GM12878 (cell line): ENCODE measurements around the gene EEF1AKMT3. TPM values are rescaled to one million over a fixed set of nuclear protein-coding genes. Genes with fewer than 3 reads are reported as not detected.

Experiments
- ATAC-seq: fragments of 200-7000 bp; cut with Tn5 transposase; 3 replicates; pipeline ENCODE4 v1.9.1; 2020; ENCODE audit warnings: mild to moderate bottlenecking, moderate library complexity
- BruUV-seq: library from RNA; stranded (reverse); fragments of 400-500 nt; replicated peaks from 2 replicates; lab custom pipeline; 2021; lab: Mats Ljungman, UMichigan
- CTCF ChIA-PET: fragments of 300-600 bp; sonication (Branson Sonifier 250); formaldehyde crosslinking; extraction: SDS; loops from one replicate; lab custom pipeline; 2021; ENCODE audit warnings: inconsistent platforms; lab: Yijun Ruan, JAX
- POLR2A ChIA-PET: fragments of 350-600 bp; formaldehyde crosslinking; extraction: SDS; loops from one replicate; lab custom pipeline; 2021; ENCODE audit warnings: inconsistent platforms; lab: Charles Lee
- RAD21 ChIA-PET: fragments of 300-600 bp; sonication (Branson Sonifier 250); formaldehyde crosslinking; loops from one replicate; lab custom pipeline; 2023; ENCODE audit warnings: antibody characterized with exemption; ENCODE audit not compliant: unreplicated experiment; lab: Charles Lee
- SMC1A ChIA-PET: fragments of 300-600 bp; sonication (Branson Sonifier 250); formaldehyde crosslinking; loops from one replicate; lab custom pipeline; 2023; ENCODE audit not compliant: unreplicated experiment, uncharacterized antibody; lab: Charles Lee
- DNase-seq: peaks from one replicate; pipeline ENCODE4 v3.0.0-alpha.2; 2011; ENCODE audit warnings: low read depth, low spot score
- FAIRE-seq: peaks from 3 replicates; lab custom pipeline; 2011; peaks lifted over from hg19 to GRCh38; lab: Jason Lieb, UNC
- H2AFZ ChIP-seq: 2 replicates; pipeline ENCODE4 v1.6.0; 2011; ENCODE audit warnings: low read depth, low read length, control low read depth; ENCODE audit not compliant: control insufficient read depth
- H3K27ac ChIP-seq: 2 replicates; pipeline ENCODE4 v1.5.1; 2011; ENCODE audit warnings: control low read depth; ENCODE audit not compliant: control insufficient read depth, insufficient read depth
- H3K27me3 ChIP-seq, 2 experiments: replicated peaks in 1 of 2; 2 replicates each; pipeline versions ENCODE4 v1.6.0 to v1.6.1; 2011; ENCODE audit warnings: low read length in 1 of 2; ENCODE audit not compliant: control insufficient read depth in 2 of 2, insufficient read depth in 2 of 2
- H3K36me3 ChIP-seq, 2 experiments: 2 replicates each; pipeline ENCODE4 v1.5.1; 2011; ENCODE audit warnings: low read length in 1 of 2; ENCODE audit not compliant: control insufficient read depth in 2 of 2, insufficient read depth in 2 of 2
- H3K4me1 ChIP-seq: 2 replicates; pipeline ENCODE4 v1.6.1; 2011; ENCODE audit warnings: mild to moderate bottlenecking, low read length, moderate library complexity, mixed read lengths; ENCODE audit not compliant: control insufficient read depth, insufficient read depth
- H3K4me2 ChIP-seq: 2 replicates; pipeline ENCODE4 v1.6.0; 2011; ENCODE audit warnings: control low read depth; ENCODE audit not compliant: control insufficient read depth, insufficient read depth
- H3K4me3 ChIP-seq: fragments of 200-600 bp; sonication (generic); 2 replicates; pipeline ENCODE4 v1.5.1; 2016
- H3K79me2 ChIP-seq: 2 replicates; pipeline ENCODE4 v1.6.0; 2011; ENCODE audit warnings: low read length; ENCODE audit not compliant: control insufficient read depth, insufficient read depth
- H3K9ac ChIP-seq: 2 replicates; pipeline ENCODE4 v1.8.0; 2011; ENCODE audit warnings: low read length, control low read depth, mixed read lengths; ENCODE audit not compliant: control insufficient read depth, insufficient read depth
- H3K9me3 ChIP-seq: replicated peaks from 3 replicates; pipeline ENCODE4 v1.5.1; 2011; ENCODE audit warnings: mild to moderate bottlenecking, low read length; ENCODE audit not compliant: control insufficient read depth, insufficient read depth
- H4K20me1 ChIP-seq: 2 replicates; pipeline ENCODE4 v1.6.0; 2011; ENCODE audit not compliant: control insufficient read depth, insufficient read depth
- CREM ChIP-seq: IDR thresholded peaks from 2 replicates; pipeline ENCODE4 v1.6.1; 2014; ENCODE audit warnings: antibody characterized with exemption, low read depth
- CTCF ChIP-seq, 3 experiments: IDR thresholded peaks in 2 of 3; conservative IDR thresholded peaks in 1 of 3; 2 replicates each; pipeline ENCODE4 v1.5.1; 2011; ENCODE audit warnings: low read depth in 3 of 3, low read length in 3 of 3, mild to moderate bottlenecking in 3 of 3, control low read depth in 2 of 3, moderate library complexity in 2 of 3, inconsistent platforms in 1 of 3, mixed read lengths in 1 of 3; ENCODE audit not compliant: control insufficient read depth in 2 of 3, insufficient read depth in 1 of 3; ENCODE audit errors: extremely low read depth in 1 of 3
- FOS ChIP-seq: IDR thresholded peaks from 3 replicates; pipeline ENCODE4 v1.6.1; 2011; ENCODE audit warnings: borderline replicate concordance; ENCODE audit not compliant: insufficient read length; ENCODE audit errors: extremely low read depth
- HDGF ChIP-seq: fragments of 450-650 bp; IDR thresholded peaks from 2 replicates; pipeline ENCODE4 v1.6.1; 2016; ENCODE audit warnings: antibody characterized with exemption
- IKZF1 ChIP-seq: fragments of 450-650 bp; conservative IDR thresholded peaks from 2 replicates; pipeline ENCODE4 v1.6.1; 2017; ENCODE audit warnings: antibody characterized with exemption, mild to moderate bottlenecking
- IRF3 ChIP-seq: fragments of 450-650 bp; IDR thresholded peaks from 2 replicates; pipeline ENCODE4 v1.6.1; 2014; ENCODE audit warnings: mild to moderate bottlenecking
- NFXL1 ChIP-seq: fragments of 450-650 bp; IDR thresholded peaks from 2 replicates; pipeline ENCODE4 v1.6.1; 2017; ENCODE audit warnings: antibody characterized with exemption, mild to moderate bottlenecking, borderline replicate concordance
- PAX8 ChIP-seq: fragments of 450-650 bp; IDR thresholded peaks from 2 replicates; pipeline ENCODE4 v1.6.1; 2017; ENCODE audit warnings: mild to moderate bottlenecking, moderate library complexity
- PML ChIP-seq: IDR thresholded peaks from 2 replicates; pipeline ENCODE4 v1.6.1; 2012; ENCODE audit warnings: low read length, inconsistent platforms
- RUNX3 ChIP-seq: IDR thresholded peaks from 2 replicates; pipeline ENCODE4 v1.6.1; 2012; ENCODE audit warnings: low read length, inconsistent platforms
- SMC3 ChIP-seq: IDR thresholded peaks from 2 replicates; pipeline ENCODE4 v1.6.1; 2011; ENCODE audit warnings: low read length, improper control_type of control experiment, borderline replicate concordance
- SREBF1 ChIP-seq: IDR thresholded peaks from 2 replicates; pipeline ENCODE4 v1.6.1; 2012; ENCODE audit warnings: mild to moderate bottlenecking, low read length
- WRNIP1 ChIP-seq: IDR thresholded peaks from 2 replicates; pipeline ENCODE4 v1.6.1; 2011; ENCODE audit warnings: low read depth, low read length, improper control_type of control experiment, borderline replicate concordance
- ZNF217 ChIP-seq: fragments of 450-650 bp; IDR thresholded peaks from 2 replicates; pipeline ENCODE4 v1.6.1; 2017; ENCODE audit warnings: antibody characterized with exemption, mild to moderate bottlenecking
- ZNF687 ChIP-seq: fragments of 450-650 bp; IDR thresholded peaks from 2 replicates; pipeline ENCODE4 v1.6.1; 2017; ENCODE audit warnings: mild to moderate bottlenecking, moderate library complexity
- WGBS: methylation state at CpG from one replicate; pipeline ENCODE4 v1.1.6; 2016; ENCODE audit warnings: low lambda C conversion rate; ENCODE audit not compliant: insufficient replicate concordance, insufficient coverage; ENCODE audit errors: missing lambda C conversion rate; 5-methylcytosine and 5-hydroxymethylcytosine counted together
- in situ Hi-C: fragments of 300-500 bp; cut with MboI; formaldehyde crosslinking; loops from 9 replicates; pipeline ENCODE4 v1.14.3; 2018; ENCODE audit warnings: mixed read lengths
- intact Hi-C: fragments of 100-400 bp; cut with micrococcal nuclease; formaldehyde crosslinking; loops from one replicate; pipeline ENCODE4 v1.14.2; 2022; ENCODE audit not compliant: unreplicated experiment
- polyA plus RNA-seq, 11 experiments: library from polyadenylated mRNA; depleted of rRNA in 4 of 11; unstranded in 6 of 11; stranded (reverse) in 5 of 11; fragments of >200 nt; fragmentation: Nextera tagmentation in 4 of 11; fragmentation: Illumina TruSeq in 1 of 11; extraction: Ambion mirVana in 4 of 11; extraction: Trizol in 1 of 11; gene quantifications; 1 replicate in 1 of 11; 2 replicates in 10 of 11; pipeline versions ENCODE4 v1.2.1 to v1.2.3, GENCODE V29; 2011 to 2016; ENCODE audit warnings: inconsistent platforms in 2 of 11, missing spikeins in 2 of 11, low read depth in 1 of 11
- total RNA-seq, 4 experiments: library from RNA; depleted of rRNA in 3 of 4; stranded (reverse); fragments of >200 nt in 3 of 4; fragmentation: Illumina TruSeq in 1 of 4; extraction: Trizol in 1 of 4; gene quantifications; 2 replicates each; pipeline versions ENCODE4 v1.2.1 to v1.2.3, GENCODE V29; 2013 to 2021

The EEF1AKMT3 gene
- total and polyA plus RNA-seq, 10 of the 15 experiments (the other 5 are each of a cell fraction or from before 2014, with no cell fraction given): 1.2 to 8.2 (median 3.5) TPM

- Histone ChIP-seq H4K20me1 (no peaks in the 10 kb centered on the region), H3K4me3 (peak overlapping the region; percentile 92), H3K4me2 (peak overlapping the region; percentile 64), H3K27ac (peak overlapping the region; percentile 57), H3K79me2 (peaks cover 25% of the 10 kb centered on the region), H3K9ac (peak overlapping the region; percentile 55), H3K36me3 (no peaks in the 10 kb centered on the region; a peak in 1 of 4 replicates), H3K4me1 (peaks cover 23% of the 10 kb centered on the region), H3K27me3 (no peaks in the 10 kb centered on the region), H2AFZ (peak overlapping the region; percentile 38), H3K9me3 (no peaks in the 10 kb centered on the region)
- no peak for DNase-seq
- ChIA-PET SMC1A (interaction anchor here (0.5 to 2.1 kb wide), 13 partner anchors 8 to 283 kb away, joined by 3 to 16 read pairs (median 4); partner anchors contain the start of gene OS9), CTCF (interaction anchor here (0.8 to 3.8 kb wide), 21 partner anchors 8 to 283 kb away, joined by 3 to 22 read pairs (median 4); partner anchors contain the start of genes GLI1 and OS9), POLR2A (interaction anchor here (0.5 to 2.2 kb wide), 5 partner anchors 8 to 30 kb away, joined by 3 to 18 read pairs (median 3); partner anchors contain the start of genes CDK4, EEF1AKMT3 and METTL1), RAD21 (interaction anchor here (0.6 to 2.4 kb wide), 9 partner anchors 8 to 284 kb away, joined by 3 to 13 read pairs (median 5); partner anchors contain the start of genes CDK4 and OS9)
- intact Hi-C loops (loop anchor here (1.0 to 2.0 kb wide), 2 partner anchors 47 to 159 kb away; partner anchors contain the start of gene OS9), in situ Hi-C loops (no loop called here)
- 4% methylated on average over 14 of the region's 14 CpGs for WGBS
- peak; percentile 80 for FAIRE-seq
- peak; percentile 80 for ATAC-seq
- BruUV-seq: no TSS peak
- TF ChIP-seq NFXL1: no peak
- TF ChIP-seq SREBF1: no peak
- TF ChIP-seq PAX8: no peak
- TF ChIP-seq FOS: no peak
- TF ChIP-seq RUNX3: peak; percentile 53
- peak; percentile 39; the same call in 1 of the 2 replicates for TF ChIP-seq ZNF687
- TF ChIP-seq CTCF (IDR thresholded peaks at IDR 0.05 in 2 of 3, conservative IDR thresholded peaks at IDR 0.05 in 1 of 3; ENCODE audit: control insufficient read depth in 2 of 3, extremely low read depth in 1 of 3, insufficient read depth in 1 of 3, low read depth in 3 of 3, low read length in 3 of 3): peak; percentile 69 to 81 (median 76)
- TF ChIP-seq CREM: peak; percentile 20; the same call in 1 of the 2 replicates
- peak; percentile 41; the same call in 1 of the 2 replicates for TF ChIP-seq SMC3
- TF ChIP-seq WRNIP1: 0 out of 2 replicates have a peak, but pooled peaks have one; percentile 40
- 0 out of 2 replicates have a peak, but pooled peaks have one; percentile 14 for TF ChIP-seq IKZF1
- no peak for TF ChIP-seq IRF3
- TF ChIP-seq ZNF217: 0 out of 2 replicates have a peak, but pooled peaks have one; percentile 31
- TF ChIP-seq HDGF: 0 out of 2 replicates have a peak, but pooled peaks have one; percentile 62
- no peak for TF ChIP-seq PML
These were observed 30.3 kb upstream of the EEF1AKMT3 start for GRCh38 chr12:57741844-57742738.
